ENCODE results near the gene COL9A1. TPM values are rescaled to one million over a fixed set of nuclear protein-coding genes. Genes with fewer than 3 reads are reported as not detected.
A peak's percentile ranks its signal among the peaks of the same experiment; 100 is the strongest.
"Not testable (repeated sequence)": the region's sequence is repeated elsewhere in the genome, so short reads cannot be mapped to it uniquely, and the experiment has no call there.

COL9A1 gene
- total RNA-seq, 1 experiment from 2014 or later = not detected

DNA sequence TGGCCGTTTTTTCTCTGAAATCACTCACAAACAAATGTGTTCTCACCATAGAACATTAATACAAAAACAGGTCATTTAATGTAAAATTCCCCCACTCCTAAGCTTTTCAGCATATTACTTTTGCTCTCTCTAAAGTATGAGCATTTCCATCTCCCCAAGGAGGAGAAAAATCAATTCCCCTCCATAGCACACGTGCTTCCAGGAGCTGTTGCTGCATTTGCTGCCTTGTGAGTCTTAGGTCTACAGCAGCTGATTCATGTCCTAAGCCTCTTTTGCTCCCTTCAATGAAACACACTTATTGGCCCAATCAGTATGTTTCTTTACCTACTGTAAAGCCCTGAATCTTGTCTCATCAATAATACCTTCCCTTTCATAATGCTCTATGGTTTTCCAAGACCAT lies 6.4 kb upstream of the COL9A1 start:
- ATAC-seq (no peak), DNase-seq (ENCODE audit: low read depth, low spot score) (no peak)
- 0 out of 2 replicates have a peak, but pooled peaks cover 3% of the 10 kb centered on the region for H3K4me1 ChIP-seq (ENCODE audit: control insufficient read depth, insufficient read depth, low read length)
- H3K9me3 ChIP-seq (ENCODE audit: control insufficient read depth, insufficient read depth, low read depth, low read length) = no peaks in the 10 kb centered on the region
- peaks cover 15% of the 10 kb centered on the region for H3K27me3 ChIP-seq (ENCODE audit: control insufficient read depth, insufficient read depth, low read length)
- intact Hi-C loops (cut with micrococcal nuclease; ENCODE audit: unreplicated experiment) (loop anchor here (5.0 kb wide), 2 partner anchors 87 to 378 kb away; no protein-coding TSS in a partner anchor), in situ Hi-C loops (cut with HindIII; ENCODE audit: low pct_unique_long_range_greater_than_20kb, low sequenced_read_pairs) (no loop called here)
- BruUV-seq (replicated peaks) = no TSS peak
- ChIA-PET CTCF (interaction anchor here (0.7 to 3.7 kb wide), 5 partner anchors 11 to 575 kb away, joined by 3 to 53 read pairs (median 13); no protein-coding TSS in a partner anchor), POLR2A (no interaction called here)
- no peak overlapping the region for H3K4me3 ChIP-seq (ENCODE audit: low read depth in 2 of 2, low read length in 2 of 2)
- no peak overlapping the region for H3K27ac ChIP-seq (ENCODE audit: low read length)
- no peaks in the 10 kb centered on the region for H3K36me3 ChIP-seq (ENCODE audit: control insufficient read depth, insufficient read depth, low read length)
- TF ChIP-seq REST (IDR thresholded peaks at IDR 0.05; ENCODE audit: insufficient read depth in 1 of 2, low read depth in 2 of 2, low read length in 1 of 2) (no peak), SIN3A (IDR thresholded peaks at IDR 0.05; ENCODE audit: borderline replicate concordance, insufficient read depth, low read depth, low read length) (no peak), POLR2AphosphoS5 (IDR thresholded peaks at IDR 0.05; ENCODE audit: low read depth, low read length) (no peak), TCF7L2 (IDR thresholded peaks at IDR 0.05; ENCODE audit: low read depth, low read length) (no peak)
- TF ChIP-seq, protein P1, sequence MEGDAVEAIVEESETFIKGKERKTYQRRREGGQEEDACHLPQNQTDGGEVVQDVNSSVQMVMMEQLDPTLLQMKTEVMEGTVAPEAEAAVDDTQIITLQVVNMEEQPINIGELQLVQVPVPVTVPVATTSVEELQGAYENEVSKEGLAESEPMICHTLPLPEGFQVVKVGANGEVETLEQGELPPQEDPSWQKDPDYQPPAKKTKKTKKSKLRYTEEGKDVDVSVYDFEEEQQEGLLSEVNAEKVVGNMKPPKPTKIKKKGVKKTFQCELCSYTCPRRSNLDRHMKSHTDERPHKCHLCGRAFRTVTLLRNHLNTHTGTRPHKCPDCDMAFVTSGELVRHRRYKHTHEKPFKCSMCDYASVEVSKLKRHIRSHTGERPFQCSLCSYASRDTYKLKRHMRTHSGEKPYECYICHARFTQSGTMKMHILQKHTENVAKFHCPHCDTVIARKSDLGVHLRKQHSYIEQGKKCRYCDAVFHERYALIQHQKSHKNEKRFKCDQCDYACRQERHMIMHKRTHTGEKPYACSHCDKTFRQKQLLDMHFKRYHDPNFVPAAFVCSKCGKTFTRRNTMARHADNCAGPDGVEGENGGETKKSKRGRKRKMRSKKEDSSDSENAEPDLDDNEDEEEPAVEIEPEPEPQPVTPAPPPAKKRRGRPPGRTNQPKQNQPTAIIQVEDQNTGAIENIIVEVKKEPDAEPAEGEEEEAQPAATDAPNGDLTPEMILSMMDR (IDR thresholded peaks at IDR 0.05) = no peak

DNA sequence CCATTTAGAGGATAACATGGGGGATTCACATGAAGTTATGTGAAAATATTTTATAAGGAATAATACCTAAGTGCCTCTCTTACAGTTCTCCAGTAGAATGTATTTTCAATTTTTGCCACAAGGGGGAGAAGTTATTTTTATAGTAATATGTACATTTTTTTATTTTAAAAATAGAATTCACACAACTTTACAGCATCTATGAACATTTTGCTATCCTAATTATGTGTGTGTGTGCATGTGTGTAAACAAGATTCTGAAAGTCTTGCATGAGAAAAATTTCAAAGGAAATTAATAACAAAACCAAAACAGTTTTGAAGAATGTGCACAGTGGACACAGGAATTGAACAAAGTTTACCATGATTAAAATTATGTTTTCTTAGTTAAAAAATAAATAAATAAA lies 5.3 kb upstream of the COL9A1 start:
- H3K27me3 ChIP-seq (ENCODE audit: control insufficient read depth, insufficient read depth, low read length) = peaks cover 17% of the 10 kb centered on the region
- H3K27ac ChIP-seq (ENCODE audit: low read length); in situ Hi-C loops (cut with HindIII; ENCODE audit: low pct_unique_long_range_greater_than_20kb, low sequenced_read_pairs); POLR2A ChIA-PET; BruUV-seq (replicated peaks); H3K4me1 ChIP-seq (ENCODE audit: control insufficient read depth, insufficient read depth, low read length); DNase-seq (ENCODE audit: low read depth, low spot score); H3K9me3 ChIP-seq (ENCODE audit: control insufficient read depth, insufficient read depth, low read depth, low read length); ATAC-seq; H3K36me3 ChIP-seq (ENCODE audit: control insufficient read depth, insufficient read depth, low read length); H3K4me3 ChIP-seq (ENCODE audit: low read depth in 2 of 2, low read length in 2 of 2): not testable (repeated sequence)
- CTCF ChIA-PET = interaction anchor here (1.3 to 3.7 kb wide), 2 partner anchors 15 to 62 kb away, joined by 3 to 53 read pairs; no protein-coding TSS in a partner anchor
- TF ChIP-seq, protein P1 (IDR thresholded peaks at IDR 0.05) = peak; percentile 24; the same call in 1 of the 2 replicates
- intact Hi-C loops (cut with micrococcal nuclease; ENCODE audit: unreplicated experiment) = loop anchor here (5.0 kb wide), 2 partner anchors 86 to 379 kb away; no protein-coding TSS in a partner anchor
